ENCODE measurements around the gene JPH4.
"Not testable (repeated sequence)": the region's sequence is repeated elsewhere in the genome, so short reads cannot be mapped to it uniquely, and the experiment has no call there.

JPH4 gene

GRCh38 chr14:23578560-23579310, at the start of gene JPH4:
TSS of gene JPH4 (minus strand) at chr14:23578790. CDS start at chr14:23577453, 1,337 bp downstream.
- no peak for DNase-seq (ENCODE audit: low spot score)

- DNase-seq (ENCODE audit: low spot score), result no peak
These were observed 49.4 kb upstream of the JPH4 start for GRCh38 chr14:23627961-23628360.

GRCh38 chr14:23626946-23627345, 48.4 kb upstream of the JPH4 start:
- no peak for DNase-seq (ENCODE audit: low spot score)

- no peak for DNase-seq (ENCODE audit: low spot score)
These were observed 46.3 kb upstream of the JPH4 start for GRCh38 chr14:23624830-23625404.

GRCh38 chr14:23623962-23624361, 45.4 kb upstream of the JPH4 start:
- DNase-seq (ENCODE audit: low spot score), result no peak

GRCh38 chr14:23622990-23623389, 44.4 kb upstream of the JPH4 start:
- DNase-seq (ENCODE audit: low spot score), result no peak

- no peak for DNase-seq (ENCODE audit: low spot score)
These were observed 43.5 kb upstream of the JPH4 start for GRCh38 chr14:23621932-23622730.

GRCh38 chr14:23621204-23621931, 42.8 kb upstream of the JPH4 start:
- DNase-seq (ENCODE audit: low spot score), result no peak

GRCh38 chr14:23620177-23620702, 41.6 kb upstream of the JPH4 start:
- no peak for DNase-seq (ENCODE audit: low spot score)

- no peak for DNase-seq (ENCODE audit: low spot score)
These were observed 39.9 kb upstream of the JPH4 start for GRCh38 chr14:23618415-23618988.

- DNase-seq (ENCODE audit: low spot score), result no peak
These were observed 38.9 kb upstream of the JPH4 start for GRCh38 chr14:23617539-23617938.

GRCh38 chr14:23615856-23616255, 37.3 kb upstream of the JPH4 start:
- DNase-seq (ENCODE audit: low spot score), result no peak

- no peak for DNase-seq (ENCODE audit: low spot score)
These were observed 35.8 kb upstream of the JPH4 start for GRCh38 chr14:23614395-23614828.

GRCh38 chr14:23613242-23614070, 34.9 kb upstream of the JPH4 start:
- DNase-seq (ENCODE audit: low spot score), result no peak

- no peak for DNase-seq (ENCODE audit: low spot score)
These were observed 34.2 kb upstream of the JPH4 start for GRCh38 chr14:23612802-23613201.

GRCh38 chr14:23612354-23612732, 33.8 kb upstream of the JPH4 start:
- no peak for DNase-seq (ENCODE audit: low spot score)

GRCh38 chr14:23610815-23611289, 32.3 kb upstream of the JPH4 start:
- no peak for DNase-seq (ENCODE audit: low spot score)

- no peak for DNase-seq (ENCODE audit: low spot score)
These were observed 31.7 kb upstream of the JPH4 start for GRCh38 chr14:23610090-23610814.

- DNase-seq (ENCODE audit: low spot score), result not testable (repeated sequence)
These were observed 31.0 kb upstream of the JPH4 start for GRCh38 chr14:23609411-23610089.
